Panc1 (cell line): ENCODE results near the gene PNMA1.

Source experiments
- CTCF ChIP-seq: fragments of 450-650 bp; IDR thresholded peaks from 2 replicates; pipeline ENCODE4 v1.5.1; 2017; ENCODE audit warnings: mild to moderate bottlenecking
- POLR2AphosphoS5 ChIP-seq: IDR thresholded peaks from 2 replicates; pipeline ENCODE4 v1.6.1; 2012; ENCODE audit warnings: mild to moderate bottlenecking, low read depth, low read length, moderate library complexity
- REST ChIP-seq, 2 experiments: IDR thresholded peaks; 2 replicates each; pipeline ENCODE4 v1.6.1; 2011 to 2012; ENCODE audit warnings: low read depth in 2 of 2, control low read depth in 1 of 2, low read length in 1 of 2, mild to moderate bottlenecking in 1 of 2, moderate library complexity in 1 of 2; ENCODE audit not compliant: insufficient read depth in 1 of 2
- SIN3A ChIP-seq: IDR thresholded peaks from 2 replicates; pipeline ENCODE4 v1.6.1; 2012; ENCODE audit warnings: low read depth, mild to moderate bottlenecking, low read length, moderate library complexity, borderline replicate concordance; ENCODE audit not compliant: insufficient read depth
- TCF7L2 ChIP-seq: IDR thresholded peaks from 2 replicates; pipeline ENCODE4 v1.6.1; 2011; ENCODE audit warnings: mild to moderate bottlenecking, low read depth, low read length, inconsistent platforms

GRCh38 chr14:73685328-73685727, 28.9 kb downstream of the PNMA1 start:
- no peak for TF ChIP-seq POLR2AphosphoS5
- no peak for TF ChIP-seq CTCF
- TF ChIP-seq SIN3A, result no peak
- TF ChIP-seq REST (IDR thresholded peaks at IDR 0.05; ENCODE audit: insufficient read depth in 1 of 2, low read depth in 2 of 2, low read length in 1 of 2), result no peak
- TF ChIP-seq TCF7L2, result no peak
